ENCODE results near the gene CIAO3. TPM values are rescaled to one million over a fixed set of nuclear protein-coding genes. Genes with fewer than 3 reads are reported as not detected.

Gene CIAO3
- total RNA-seq, 1 experiment from 2014 or later: 32.8 TPM

DNA sequence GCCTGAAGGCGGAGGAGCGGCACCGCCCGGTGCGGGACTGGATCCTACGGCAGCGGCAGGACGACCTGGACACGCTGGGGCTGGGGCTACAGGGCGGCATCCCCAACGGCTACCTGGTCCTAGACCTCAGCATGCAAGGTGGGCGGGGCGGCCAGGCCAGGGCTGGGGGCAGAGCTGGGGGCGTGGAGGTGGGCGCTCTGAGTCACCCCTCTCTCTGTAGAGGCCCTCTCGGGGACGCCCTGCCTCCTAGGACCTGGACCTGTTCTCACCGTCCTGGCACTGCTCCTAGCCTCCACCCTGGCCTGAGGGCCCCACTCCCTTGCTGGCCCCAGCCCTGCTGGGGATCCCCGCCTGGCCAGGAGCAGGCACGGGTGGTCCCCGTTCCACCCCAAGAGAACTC lies 27.6 kb upstream of the CIAO3 start:
- CTCF ChIA-PET: no interaction called here
- peaks cover 7 to 11% of the 10 kb centered on the region in 2 experiments; a peak in 3 of 4 replicates for H3K36me3 ChIP-seq (ENCODE audit: control insufficient read depth in 1 of 2, insufficient read depth in 2 of 2, low read length in 2 of 2)
- peaks cover under 1% of the 10 kb centered on the region; the same call in 1 of the 2 replicates for H3K79me2 ChIP-seq (ENCODE audit: insufficient read depth, low read length)
- intact Hi-C loops (cut with micrococcal nuclease): no loop called here
- H3K27me3 ChIP-seq (ENCODE audit: insufficient read depth, low read length): no peaks in the 10 kb centered on the region
- peaks cover 10 to 13% of the 10 kb centered on the region in 2 experiments for H3K4me1 ChIP-seq (ENCODE audit: control insufficient read depth in 1 of 2, insufficient read depth in 2 of 2, low read length in 2 of 2)
- H3K9ac ChIP-seq (ENCODE audit: low read length): no peak overlapping the region
- no peaks in the 10 kb centered on the region for H3K9me3 ChIP-seq (ENCODE audit: control insufficient read depth in 1 of 2, insufficient read depth in 1 of 2, low read depth in 1 of 2, low read length in 2 of 2)
- H4K20me1 ChIP-seq (ENCODE audit: insufficient read depth): no peaks in the 10 kb centered on the region
- ATAC-seq (no peak), DNase-seq (ENCODE audit: low read depth, low spot score) (no peak)
- no peak overlapping the region for H3K4me2 ChIP-seq (ENCODE audit: low read length)
- no peak overlapping the region for H2AFZ ChIP-seq (ENCODE audit: low read depth, low read length, poor library complexity, severe bottlenecking)
- H3K27ac ChIP-seq (ENCODE audit: low read depth, low read length): no peak overlapping the region
- POLR2A ChIA-PET: no interaction called here
- TF ChIP-seq RAD21 (IDR thresholded peaks at IDR 0.05; ENCODE audit: low read depth) (no peak), EZH2 (IDR thresholded peaks at IDR 0.05) (no peak), POLR2A (IDR thresholded peaks at IDR 0.05; ENCODE audit: borderline replicate concordance, extremely low read depth, insufficient read depth, insufficient read length) (no peak), EGR1 (IDR thresholded peaks at IDR 0.05; ENCODE audit: low read depth) (no peak), EZH2phosphoT487 (IDR thresholded peaks at IDR 0.05; ENCODE audit: borderline replicate concordance) (no peak), POLR2AphosphoS5 (IDR thresholded peaks at IDR 0.05; ENCODE audit: low read depth, low read length) (no peak), ZFX (IDR thresholded peaks at IDR 0.05) (no peak), YY1 (IDR thresholded peaks at IDR 0.05; ENCODE audit: extremely low read depth, insufficient replicate concordance, low read depth, low read length) (no peak)
- TF ChIP-seq, protein P1, sequence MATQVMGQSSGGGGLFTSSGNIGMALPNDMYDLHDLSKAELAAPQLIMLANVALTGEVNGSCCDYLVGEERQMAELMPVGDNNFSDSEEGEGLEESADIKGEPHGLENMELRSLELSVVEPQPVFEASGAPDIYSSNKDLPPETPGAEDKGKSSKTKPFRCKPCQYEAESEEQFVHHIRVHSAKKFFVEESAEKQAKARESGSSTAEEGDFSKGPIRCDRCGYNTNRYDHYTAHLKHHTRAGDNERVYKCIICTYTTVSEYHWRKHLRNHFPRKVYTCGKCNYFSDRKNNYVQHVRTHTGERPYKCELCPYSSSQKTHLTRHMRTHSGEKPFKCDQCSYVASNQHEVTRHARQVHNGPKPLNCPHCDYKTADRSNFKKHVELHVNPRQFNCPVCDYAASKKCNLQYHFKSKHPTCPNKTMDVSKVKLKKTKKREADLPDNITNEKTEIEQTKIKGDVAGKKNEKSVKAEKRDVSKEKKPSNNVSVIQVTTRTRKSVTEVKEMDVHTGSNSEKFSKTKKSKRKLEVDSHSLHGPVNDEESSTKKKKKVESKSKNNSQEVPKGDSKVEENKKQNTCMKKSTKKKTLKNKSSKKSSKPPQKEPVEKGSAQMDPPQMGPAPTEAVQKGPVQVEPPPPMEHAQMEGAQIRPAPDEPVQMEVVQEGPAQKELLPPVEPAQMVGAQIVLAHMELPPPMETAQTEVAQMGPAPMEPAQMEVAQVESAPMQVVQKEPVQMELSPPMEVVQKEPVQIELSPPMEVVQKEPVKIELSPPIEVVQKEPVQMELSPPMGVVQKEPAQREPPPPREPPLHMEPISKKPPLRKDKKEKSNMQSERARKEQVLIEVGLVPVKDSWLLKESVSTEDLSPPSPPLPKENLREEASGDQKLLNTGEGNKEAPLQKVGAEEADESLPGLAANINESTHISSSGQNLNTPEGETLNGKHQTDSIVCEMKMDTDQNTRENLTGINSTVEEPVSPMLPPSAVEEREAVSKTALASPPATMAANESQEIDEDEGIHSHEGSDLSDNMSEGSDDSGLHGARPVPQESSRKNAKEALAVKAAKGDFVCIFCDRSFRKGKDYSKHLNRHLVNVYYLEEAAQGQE (IDR thresholded peaks at IDR 0.05; ENCODE audit: low read depth): no peak
- TF ChIP-seq, protein P2, sequence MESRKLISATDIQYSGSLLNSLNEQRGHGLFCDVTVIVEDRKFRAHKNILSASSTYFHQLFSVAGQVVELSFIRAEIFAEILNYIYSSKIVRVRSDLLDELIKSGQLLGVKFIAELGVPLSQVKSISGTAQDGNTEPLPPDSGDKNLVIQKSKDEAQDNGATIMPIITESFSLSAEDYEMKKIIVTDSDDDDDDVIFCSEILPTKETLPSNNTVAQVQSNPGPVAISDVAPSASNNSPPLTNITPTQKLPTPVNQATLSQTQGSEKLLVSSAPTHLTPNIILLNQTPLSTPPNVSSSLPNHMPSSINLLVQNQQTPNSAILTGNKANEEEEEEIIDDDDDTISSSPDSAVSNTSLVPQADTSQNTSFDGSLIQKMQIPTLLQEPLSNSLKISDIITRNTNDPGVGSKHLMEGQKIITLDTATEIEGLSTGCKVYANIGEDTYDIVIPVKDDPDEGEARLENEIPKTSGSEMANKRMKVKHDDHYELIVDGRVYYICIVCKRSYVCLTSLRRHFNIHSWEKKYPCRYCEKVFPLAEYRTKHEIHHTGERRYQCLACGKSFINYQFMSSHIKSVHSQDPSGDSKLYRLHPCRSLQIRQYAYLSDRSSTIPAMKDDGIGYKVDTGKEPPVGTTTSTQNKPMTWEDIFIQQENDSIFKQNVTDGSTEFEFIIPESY (IDR thresholded peaks at IDR 0.05; ENCODE audit: extremely low read depth, insufficient replicate concordance, low read length): no peak
- RAD21 ChIA-PET (ENCODE audit: low non-redundant PET in 1 of 2, low total read pairs in 2 of 2, uncharacterized antibody in 2 of 2, unreplicated experiment in 2 of 2): no interaction called here
- no peak overlapping the region for H3K4me3 ChIP-seq (replicated peaks in 1 of 2; ENCODE audit: low read depth in 1 of 2, low read length in 2 of 2)
- BruUV-seq (replicated peaks): no TSS peak
- no peaks in the 10 kb centered on the region for H3K9me2 ChIP-seq (ENCODE audit: insufficient read depth)
